ENCODE data around the gene TRAPPC4.
A peak's percentile ranks its signal among the peaks of the same experiment; 100 is the strongest.
"Not testable (repeated sequence)": the region's sequence is repeated elsewhere in the genome, so short reads cannot be mapped to it uniquely, and the experiment has no call there.

The TRAPPC4 gene

GRCh38 chr11:119018074-119018938 lies at the start of gene TRAPPC4, which contains the start of gene RPS25:
TSS of gene TRAPPC4 (plus strand) at chr11:119018766. CDS start at chr11:119018796, 30 bp downstream.
TSS of gene RPS25 (minus strand) at chr11:119018343. CDS start at chr11:119018284, 59 bp downstream.
- DNase-seq, result peak; percentile 95

- DNase-seq, result not testable (repeated sequence)
Measured at GRCh38 chr11:118969508-118969907, 49.1 kb upstream of the TRAPPC4 start.

- DNase-seq, result no peak
Measured at GRCh38 chr11:118971646-118972045, 46.9 kb upstream of the TRAPPC4 start, which contains the start of gene FOXR1. TSS of gene FOXR1 (plus strand) at chr11:118971761. CDS start at chr11:118971932, 171 bp downstream.

DNA sequence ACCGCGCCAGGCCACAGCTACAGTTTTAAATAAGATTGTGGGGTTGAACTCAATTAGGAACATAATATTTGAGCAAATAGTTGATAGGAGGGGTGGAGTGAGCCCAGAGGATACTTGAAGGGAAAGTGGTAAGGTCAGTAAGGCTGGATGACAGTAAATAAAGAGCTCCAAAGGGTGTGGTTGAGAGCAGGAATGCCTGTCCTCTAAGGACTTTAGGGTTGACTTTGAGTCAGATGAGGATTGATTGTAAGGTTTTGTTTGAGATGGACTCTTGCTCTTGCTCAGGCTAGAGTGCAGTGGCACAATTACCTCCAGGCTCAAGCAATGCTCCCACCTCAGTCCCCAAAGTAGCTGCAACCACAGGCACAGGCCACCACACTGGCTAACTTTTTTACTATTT lies 44.6 kb upstream of the TRAPPC4 start:
- no peak for DNase-seq

- no peak for DNase-seq
Measured at GRCh38 chr11:118975771-118976709, 42.5 kb upstream of the TRAPPC4 start.

DNA sequence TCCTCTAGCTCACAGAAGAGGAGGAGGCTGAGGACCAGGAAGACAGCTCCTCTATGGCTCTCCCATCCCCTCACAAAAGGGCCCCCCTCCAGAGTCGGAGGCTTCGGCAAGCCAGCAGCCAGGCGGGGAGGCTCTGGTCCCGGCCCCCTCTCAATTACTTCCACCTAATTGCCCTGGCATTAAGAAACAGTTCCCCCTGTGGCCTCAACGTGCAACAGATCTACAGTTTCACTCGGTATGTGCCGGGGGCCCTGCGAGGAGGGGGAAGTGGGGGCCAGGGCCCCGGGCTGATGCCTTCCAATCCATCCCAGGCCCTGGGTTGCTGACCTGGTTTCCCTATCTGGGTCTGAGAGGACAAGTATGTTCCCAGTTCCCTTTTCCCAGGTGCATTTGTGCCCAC lies 39.1 kb upstream of the TRAPPC4 start:
- no peak for DNase-seq

DNA sequence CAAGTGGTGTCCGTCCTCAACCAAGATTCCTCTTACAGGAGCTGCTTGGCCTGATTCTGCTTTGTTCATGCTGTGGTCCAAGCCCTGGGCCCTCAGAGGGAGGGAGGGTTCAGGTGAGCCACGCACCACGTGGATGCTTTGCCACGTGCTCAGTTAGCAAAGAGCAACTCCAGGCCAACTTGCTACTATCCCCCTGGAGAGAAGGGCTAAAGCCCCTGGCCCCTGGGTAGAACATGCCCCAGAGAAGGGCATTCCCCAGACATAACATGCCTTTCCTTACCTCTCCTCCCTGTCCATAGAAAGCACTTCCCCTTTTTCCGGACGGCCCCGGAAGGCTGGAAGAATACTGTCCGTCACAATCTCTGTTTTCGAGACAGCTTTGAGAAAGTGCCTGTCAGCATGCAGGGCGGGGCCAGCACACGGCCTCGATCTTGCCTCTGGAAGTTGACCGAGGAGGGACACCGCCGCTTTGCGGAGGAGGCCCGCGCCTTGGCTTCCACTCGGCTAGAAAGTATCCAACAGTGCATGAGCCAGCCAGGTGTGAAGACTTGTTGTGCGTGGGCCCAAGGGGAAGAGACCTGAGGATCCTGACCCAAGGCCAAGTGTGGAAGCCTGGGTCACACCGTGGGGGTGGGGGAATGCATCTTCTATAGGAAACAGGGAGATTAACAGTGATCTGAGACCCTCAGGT lies 38.2 kb upstream of the TRAPPC4 start:
- no peak for DNase-seq

- DNase-seq, result not testable (repeated sequence)
Measured at GRCh38 chr11:118984337-118984736, 34.2 kb upstream of the TRAPPC4 start.

- DNase-seq, result no peak
Measured at GRCh38 chr11:118984825-118985224, 33.7 kb upstream of the TRAPPC4 start.

GRCh38 chr11:118988280-118988679 lies 30.3 kb upstream of the TRAPPC4 start:
- DNase-seq, result no peak

- DNase-seq, result not testable (repeated sequence)
Measured at GRCh38 chr11:118991486-118992038, 27.0 kb upstream of the TRAPPC4 start.

DNA sequence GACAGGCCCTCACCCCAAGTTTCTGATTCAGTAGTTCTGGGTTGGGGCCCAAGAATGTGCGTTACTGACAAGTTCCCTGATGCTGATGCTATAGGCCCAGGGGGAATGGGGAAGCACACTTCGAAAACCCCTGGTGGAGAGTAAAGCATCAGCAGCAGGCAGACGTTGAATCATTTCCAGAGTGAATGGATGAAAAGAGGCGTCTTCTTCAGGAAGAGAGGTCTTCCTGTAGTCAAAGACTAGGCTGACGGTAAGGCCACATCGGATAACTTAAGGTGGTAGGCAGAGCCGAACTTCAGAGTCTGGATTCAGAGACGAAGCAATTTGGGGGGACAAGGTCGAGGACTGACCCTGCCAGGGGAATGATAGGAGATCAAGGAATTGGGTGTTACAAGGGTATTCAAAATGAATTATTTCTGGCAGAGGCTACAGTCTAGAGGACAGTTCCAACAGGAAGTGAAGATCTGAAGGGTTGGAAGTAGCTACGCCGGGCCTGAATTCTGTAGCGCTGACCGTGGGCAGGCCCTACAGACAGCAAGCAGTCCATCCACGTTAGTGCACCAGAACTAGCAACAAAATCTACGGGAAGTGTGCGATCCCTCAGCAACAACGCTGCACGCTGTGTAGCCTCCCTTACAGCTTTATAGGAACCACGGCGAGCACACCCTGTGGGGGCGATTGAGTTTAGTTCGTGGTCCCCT lies 21.5 kb upstream of the TRAPPC4 start:
- DNase-seq, result peak; percentile 68

GRCh38 chr11:118997627-118998387 lies 20.8 kb upstream of the TRAPPC4 start, which contains the start of gene CENATAC:
TSS of gene CENATAC (plus strand) at chr11:118998138. CDS start at chr11:118998198, 60 bp downstream.
- DNase-seq, result peak; percentile 98

DNA sequence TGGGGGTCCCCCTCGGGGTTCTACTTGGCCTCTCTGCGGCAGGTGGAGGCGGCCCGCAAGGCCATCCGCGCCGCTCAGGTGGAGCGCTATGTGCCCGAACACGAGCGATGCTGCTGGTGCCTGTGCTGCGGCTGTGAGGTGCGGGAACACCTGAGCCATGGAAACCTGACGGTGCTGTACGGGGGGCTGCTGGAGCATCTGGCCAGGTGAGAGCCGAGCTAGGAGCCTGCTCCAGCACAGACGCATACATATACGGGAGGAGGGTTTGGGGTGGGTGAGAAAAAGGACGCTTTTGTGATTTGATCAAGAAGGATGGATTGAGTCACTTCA lies 20.2 kb upstream of the TRAPPC4 start:
- DNase-seq, result no peak

- no peak for DNase-seq
Measured at GRCh38 chr11:118998822-118999221, 19.7 kb upstream of the TRAPPC4 start.

DNA sequence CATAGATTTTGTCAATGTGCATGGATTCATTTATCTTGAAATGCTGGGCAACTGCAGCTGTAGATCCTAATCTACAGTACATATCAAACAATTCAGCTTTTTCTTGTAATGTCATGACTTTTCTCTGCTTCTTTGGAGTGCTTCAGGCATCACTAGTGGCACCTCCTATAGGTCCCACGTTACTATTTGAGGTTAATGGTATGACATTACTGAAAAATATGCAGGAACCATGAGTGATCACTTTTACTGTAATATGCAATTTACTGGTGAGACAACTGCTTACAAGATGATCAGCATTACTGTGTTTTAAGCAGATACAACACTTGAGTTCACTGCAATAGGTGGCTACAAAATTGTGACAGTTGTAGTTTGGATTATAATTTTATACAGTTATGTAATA lies 17.7 kb upstream of the TRAPPC4 start:
- DNase-seq, result no peak

GRCh38 chr11:119006656-119007055 lies 11.9 kb upstream of the TRAPPC4 start:
- no peak for DNase-seq

DNA sequence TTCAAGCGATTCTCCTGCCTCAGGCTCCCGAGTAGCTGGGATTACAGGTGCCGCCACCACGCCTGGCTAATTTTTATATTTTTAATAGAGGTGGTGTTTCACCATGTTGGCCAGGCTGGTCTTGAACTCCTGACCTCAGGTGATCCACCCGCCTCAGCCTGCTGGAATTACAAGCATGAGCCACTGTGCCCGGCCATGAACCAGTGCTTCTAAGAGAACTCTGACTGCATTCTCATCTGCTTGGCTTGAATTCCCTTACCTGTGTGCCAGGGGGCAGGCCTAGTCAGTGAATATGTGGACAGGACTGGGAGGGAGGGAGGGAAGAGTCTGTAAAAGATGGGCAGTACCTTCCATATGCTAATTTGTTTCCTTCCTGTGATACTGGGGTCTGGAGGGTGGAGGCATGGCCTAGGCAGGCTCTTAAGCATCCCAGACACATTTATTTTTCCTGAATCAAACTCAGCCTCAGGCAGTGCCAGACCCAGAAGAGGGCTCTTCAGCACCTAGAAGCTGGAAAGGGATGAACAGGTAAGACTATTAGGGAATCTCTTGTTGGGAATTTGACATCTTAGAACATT lies 7.0 kb upstream of the TRAPPC4 start:
- DNase-seq, result no peak

GRCh38 chr11:119012629-119013170 lies 5.9 kb upstream of the TRAPPC4 start:
- no peak for DNase-seq

DNA sequence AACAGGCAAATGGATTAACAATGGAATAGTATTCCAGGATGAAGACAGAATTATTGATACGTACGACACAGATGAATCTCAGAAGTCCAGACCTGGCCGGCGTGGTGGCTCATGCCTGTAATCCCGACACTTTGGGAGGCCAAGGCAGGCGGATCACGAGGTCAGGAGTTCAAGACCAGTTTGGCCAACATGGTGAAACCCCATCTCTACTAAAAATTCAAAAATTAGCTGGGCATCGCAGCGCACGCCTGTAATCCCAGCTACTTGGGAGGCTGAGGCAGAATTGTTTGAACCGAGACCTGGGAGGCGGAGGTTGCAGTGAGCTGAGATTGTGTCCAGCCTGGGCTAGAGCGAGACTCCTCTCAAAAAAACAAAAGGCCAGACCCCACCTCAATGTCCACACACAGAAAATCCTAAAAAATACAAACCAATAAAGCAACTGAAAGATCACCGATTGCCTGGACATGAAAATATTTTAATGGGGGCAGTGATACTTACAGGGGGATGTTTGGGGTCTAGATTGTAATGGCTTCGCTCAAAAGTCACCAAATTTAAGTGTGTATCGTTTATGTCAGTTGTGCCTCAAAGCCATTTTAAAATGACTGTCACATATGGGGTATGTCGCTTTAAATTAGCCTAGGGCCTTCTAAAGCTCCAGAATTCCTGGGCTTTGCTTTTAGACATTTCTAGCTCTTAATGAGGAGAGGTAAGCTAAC lies 4.2 kb upstream of the TRAPPC4 start:
- no peak for DNase-seq
